Body of pancreas (tissue), 4 donors: ENCODE data around the gene ADAMTSL3.

Source experiments
- CTCF ChIP-seq, 7 experiments: fragments of 450-650 bp in 4 of 7; fragments of 200-600 bp in 3 of 7; sonication (generic) in 3 of 7; IDR thresholded peaks; one replicate each; pipeline ENCODE4 v1.5.1; 2016 to 2019; ENCODE audit warnings: antibody characterized with exemption in 7 of 7
- POLR2A ChIP-seq, 3 donors: fragments of 450-650 bp; IDR thresholded peaks; one replicate each; pipeline ENCODE4 v1.6.1; 2016; ENCODE audit warnings: antibody characterized with exemption in 3 of 3, mild to moderate bottlenecking in 2 of 3

- TF ChIP-seq CTCF (IDR thresholded peaks at IDR 0.05) (no peak), POLR2A (IDR thresholded peaks at IDR 0.05) (no peak)
These were observed 306.4 kb downstream of the ADAMTSL3 start for GRCh38 chr15:83960192-83960829.
